Right atrium auricular region (tissue), 2 donors: ENCODE measurements around the gene ZNF497. TPM values are rescaled to one million over a fixed set of nuclear protein-coding genes. Genes with fewer than 3 reads are reported as not detected.
"Not testable (repeated sequence)": the region's sequence is repeated elsewhere in the genome, so short reads cannot be mapped to it uniquely, and the experiment has no call there.

Experiments used
- DNase-seq: peaks from one replicate; pipeline ENCODE4 v3.0.0-alpha.2; 2019; ENCODE audit warnings: low spot score
- H3K27ac ChIP-seq, 2 donors: fragments of 200-600 bp; sonication (generic); 1 replicate in 1 of 2; 2 replicates in 1 of 2; pipeline ENCODE4 v1.5.1; 2016 to 2019
- H3K27me3 ChIP-seq, 2 donors: fragments of 200-600 bp; sonication (generic); one replicate each; pipeline versions ENCODE4 v1.5.1 to v1.6.0; 2017 to 2019
- H3K36me3 ChIP-seq: fragments of 200-600 bp; sonication (generic); one replicate; pipeline ENCODE4 v1.5.1; 2016
- H3K4me1 ChIP-seq, 2 donors: fragments of 200-600 bp; sonication (generic); one replicate each; pipeline versions ENCODE4 v1.5.1 to v1.6.0; 2017 to 2019
- H3K4me3 ChIP-seq, 2 donors: fragments of 200-600 bp; sonication (generic); 1 replicate in 1 of 2; 2 replicates in 1 of 2; pipeline ENCODE4 v1.5.1; 2017 to 2019; ENCODE audit warnings: mild to moderate bottlenecking in 1 of 2, moderate library complexity in 1 of 2
- H3K9me3 ChIP-seq, 2 donors: fragments of 200-600 bp; sonication (generic); one replicate each; pipeline ENCODE4 v1.5.1; 2019
- total RNA-seq, 2 donors: library from RNA; depleted of rRNA; stranded (reverse); fragments of >200 nt; gene quantifications; one replicate each; pipeline ENCODE4 v1.1.0, GENCODE V29; 2016
- TF ChIP-seq, protein P1 (sequence below), 2 donors: fragments of 200-600 bp; sonication (generic); IDR thresholded peaks; one replicate each; pipeline ENCODE4 v1.5.1; 2019; ENCODE audit warnings: antibody characterized with exemption in 2 of 2

The ZNF497 gene
- total RNA-seq, 2 donors from 2014 or later: 0.39 to 0.56 TPM

DNA sequence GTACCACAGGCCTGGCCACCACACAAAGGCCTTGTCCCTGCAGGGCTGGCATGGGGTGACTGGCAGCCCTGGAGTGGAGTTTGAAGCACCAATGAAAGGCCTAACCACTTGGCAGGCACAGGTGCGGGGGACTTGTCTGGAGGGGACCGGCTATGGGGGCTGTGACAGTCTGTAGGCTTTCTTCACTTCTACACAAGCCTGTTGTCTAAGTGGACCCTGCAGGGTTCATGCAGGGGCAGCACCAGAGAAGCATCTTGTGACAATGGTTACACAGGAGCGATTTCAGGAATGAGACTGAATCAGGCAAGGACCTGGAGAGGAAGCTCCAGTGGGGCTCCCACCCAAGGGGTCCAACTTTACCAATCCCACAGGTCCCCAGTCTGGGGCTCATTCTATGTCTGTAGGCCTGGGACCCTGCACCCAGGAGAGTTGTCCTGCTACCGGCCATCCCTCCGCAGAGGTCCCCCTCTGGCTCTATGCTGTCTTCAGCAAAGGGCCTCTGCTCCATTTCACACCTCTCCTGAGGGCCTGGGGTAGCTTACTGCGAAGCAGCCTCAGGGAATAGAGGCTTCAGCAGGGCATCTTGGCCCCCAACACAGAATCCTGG is 20.5 kb upstream of the ZNF497 start:
- no peak overlapping the region for H3K4me3 ChIP-seq
- DNase-seq: no peak
- H3K36me3 ChIP-seq: peaks cover 2% of the 10 kb centered on the region
- TF ChIP-seq, protein P1, sequence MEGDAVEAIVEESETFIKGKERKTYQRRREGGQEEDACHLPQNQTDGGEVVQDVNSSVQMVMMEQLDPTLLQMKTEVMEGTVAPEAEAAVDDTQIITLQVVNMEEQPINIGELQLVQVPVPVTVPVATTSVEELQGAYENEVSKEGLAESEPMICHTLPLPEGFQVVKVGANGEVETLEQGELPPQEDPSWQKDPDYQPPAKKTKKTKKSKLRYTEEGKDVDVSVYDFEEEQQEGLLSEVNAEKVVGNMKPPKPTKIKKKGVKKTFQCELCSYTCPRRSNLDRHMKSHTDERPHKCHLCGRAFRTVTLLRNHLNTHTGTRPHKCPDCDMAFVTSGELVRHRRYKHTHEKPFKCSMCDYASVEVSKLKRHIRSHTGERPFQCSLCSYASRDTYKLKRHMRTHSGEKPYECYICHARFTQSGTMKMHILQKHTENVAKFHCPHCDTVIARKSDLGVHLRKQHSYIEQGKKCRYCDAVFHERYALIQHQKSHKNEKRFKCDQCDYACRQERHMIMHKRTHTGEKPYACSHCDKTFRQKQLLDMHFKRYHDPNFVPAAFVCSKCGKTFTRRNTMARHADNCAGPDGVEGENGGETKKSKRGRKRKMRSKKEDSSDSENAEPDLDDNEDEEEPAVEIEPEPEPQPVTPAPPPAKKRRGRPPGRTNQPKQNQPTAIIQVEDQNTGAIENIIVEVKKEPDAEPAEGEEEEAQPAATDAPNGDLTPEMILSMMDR (IDR thresholded peaks at IDR 0.05): no peak
- no peaks in the 10 kb centered on the region for H3K27me3 ChIP-seq
- H3K27ac ChIP-seq: no peak overlapping the region
- no peaks in the 10 kb centered on the region for H3K9me3 ChIP-seq
- H3K4me1 ChIP-seq: peaks cover 0 to 44% of the 10 kb centered on the region in 2 donors

DNA sequence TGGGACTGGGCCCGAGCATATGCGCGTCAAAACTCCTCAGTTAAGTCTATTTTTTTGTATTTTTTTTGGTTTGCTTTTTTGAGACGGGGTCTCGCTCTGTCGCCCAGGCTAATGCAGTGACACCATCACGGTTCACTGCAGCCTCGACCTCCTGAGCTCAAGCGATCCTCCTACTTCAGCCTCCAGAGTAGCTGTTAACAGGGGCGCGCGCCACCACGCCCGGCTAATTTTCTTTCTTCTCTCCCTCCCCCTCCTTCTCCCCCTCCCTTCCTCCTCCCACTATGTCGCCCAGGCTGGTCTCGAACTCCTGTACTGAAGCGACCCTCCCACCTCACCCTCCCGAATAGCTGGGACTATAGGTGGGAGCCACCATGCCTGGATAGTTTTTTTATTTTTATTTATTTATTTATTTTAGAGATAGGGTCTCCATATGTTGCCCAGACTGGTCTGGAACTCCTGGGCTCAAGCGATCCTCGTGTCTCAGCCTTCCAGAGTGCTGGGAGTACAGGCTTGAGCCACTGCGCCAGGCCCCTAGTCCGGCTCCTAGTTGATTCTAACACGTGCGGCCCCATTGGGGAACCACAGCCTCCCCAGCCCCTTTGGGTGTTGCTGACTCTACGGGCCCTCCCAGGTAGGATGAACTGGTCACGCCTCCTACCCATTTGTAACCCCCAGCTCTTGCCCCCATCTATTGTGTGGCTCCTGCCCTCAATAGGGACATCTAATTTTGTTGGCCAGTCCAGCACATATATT is 19.1 kb upstream of the ZNF497 start:
- TF ChIP-seq, protein P1 (IDR thresholded peaks at IDR 0.05): no peak
- Histone ChIP-seq H3K27me3 (no peaks in the 10 kb centered on the region), H3K9me3 (no peaks in the 10 kb centered on the region), H3K36me3 (no peaks in the 10 kb centered on the region), H3K27ac (peak overlapping the region; percentile 93 to 97), H3K4me1 (peaks cover 0 to 36% of the 10 kb centered on the region in 2 donors), H3K4me3 (peak overlapping the region; percentile 81 to 86)
- no peak for DNase-seq

DNA sequence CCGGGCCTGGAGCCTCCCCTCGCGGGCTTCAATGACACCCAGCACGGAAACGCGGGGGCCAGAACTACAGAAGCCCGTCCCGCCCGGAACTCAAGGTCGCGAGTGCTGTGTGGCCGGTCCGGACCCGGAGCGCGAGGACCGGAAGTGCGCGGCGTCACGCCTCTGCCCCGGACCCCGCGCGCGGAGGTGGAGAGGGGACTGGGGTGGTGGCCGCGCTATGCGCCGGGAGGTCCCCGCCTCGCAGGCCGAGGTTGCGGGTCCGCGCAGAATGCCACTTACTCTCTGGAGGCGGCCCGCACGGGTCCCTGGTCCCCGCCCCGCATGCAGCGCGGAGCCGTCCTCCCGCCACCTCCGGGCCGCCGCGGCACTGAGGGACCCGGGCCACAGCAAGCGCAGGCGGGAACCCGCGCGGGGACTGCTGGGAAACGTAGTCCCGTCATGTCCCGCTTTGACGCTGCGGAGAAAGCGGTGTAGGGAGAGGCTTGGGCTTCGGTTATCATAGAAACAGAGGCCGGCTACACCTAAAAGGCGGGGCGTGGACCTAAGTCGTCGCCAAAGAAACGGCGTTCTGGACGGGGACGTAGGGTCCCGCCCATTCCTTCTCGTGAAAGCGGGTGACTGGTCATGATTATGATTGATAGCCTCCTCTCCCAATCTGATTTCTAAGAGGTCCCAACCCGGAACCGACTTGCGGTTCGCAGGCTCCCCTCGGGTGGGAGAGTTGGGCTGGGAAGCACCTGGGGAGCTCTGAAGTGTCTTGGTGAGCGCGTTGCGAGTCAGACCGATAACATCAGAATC is 18.3 kb upstream of the ZNF497 start, which contains the start of gene ZNF837:
Gene ZNF837 (minus strand): TSS at position 369 of the 798 bp plus-strand sequence. CDS start 11,698 bp downstream, outside the sequence.
- H3K9me3 ChIP-seq: no peaks in the 10 kb centered on the region
- H3K27me3 ChIP-seq: no peaks in the 10 kb centered on the region
- H3K36me3 ChIP-seq: no peaks in the 10 kb centered on the region
- peak; percentile 99 for DNase-seq
- H3K27ac ChIP-seq: peak within 1 kb of the TSS; percentile 93 to 97
- TF ChIP-seq, protein P1 (IDR thresholded peaks at IDR 0.05): peak in 1 of 2 donors; percentile 14
- peaks cover 0 to 30% of the 10 kb centered on the region in 2 donors for H3K4me1 ChIP-seq
- H3K4me3 ChIP-seq: peak within 1 kb of the TSS; percentile 81 to 86

DNA sequence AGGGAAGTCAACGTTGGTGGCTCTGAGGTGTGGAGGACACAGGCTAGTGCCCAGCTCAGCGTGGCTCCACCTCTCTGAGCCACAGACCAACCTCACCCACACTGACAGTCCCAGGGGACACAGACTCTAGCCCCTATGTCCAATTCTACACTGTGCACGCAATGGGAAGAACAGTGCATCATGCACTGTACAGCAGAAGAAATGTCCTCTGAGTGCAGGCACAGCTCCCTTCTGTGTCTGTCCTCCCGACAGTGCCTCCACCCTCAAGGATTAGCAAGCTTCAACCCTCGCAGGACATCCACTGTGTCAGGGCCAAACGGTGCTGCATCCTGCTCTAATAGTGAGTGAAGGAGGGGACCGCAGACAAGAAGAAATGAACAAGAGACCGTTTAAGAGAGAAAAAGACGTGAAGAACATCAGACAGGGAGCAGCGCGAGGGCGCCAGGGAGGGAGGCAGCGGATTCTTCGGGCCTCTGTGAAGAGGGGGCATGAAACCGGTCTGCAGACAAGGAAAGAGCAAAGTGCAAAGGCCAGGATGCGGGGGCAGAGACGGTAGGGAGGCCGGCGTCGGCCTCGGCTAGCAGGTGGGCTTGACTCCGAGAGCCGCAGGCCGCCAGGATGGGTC is 17.6 kb upstream of the ZNF497 start:
- no peaks in the 10 kb centered on the region for H3K9me3 ChIP-seq
- no peaks in the 10 kb centered on the region for H3K36me3 ChIP-seq
- peak overlapping the region; percentile 81 to 86 for H3K4me3 ChIP-seq
- TF ChIP-seq, protein P1 (IDR thresholded peaks at IDR 0.05): no peak
- no peaks in the 10 kb centered on the region for H3K27me3 ChIP-seq
- peak overlapping the region; percentile 93 to 97 for H3K27ac ChIP-seq
- peaks cover 0 to 24% of the 10 kb centered on the region in 2 donors for H3K4me1 ChIP-seq
- DNase-seq: no peak

DNA sequence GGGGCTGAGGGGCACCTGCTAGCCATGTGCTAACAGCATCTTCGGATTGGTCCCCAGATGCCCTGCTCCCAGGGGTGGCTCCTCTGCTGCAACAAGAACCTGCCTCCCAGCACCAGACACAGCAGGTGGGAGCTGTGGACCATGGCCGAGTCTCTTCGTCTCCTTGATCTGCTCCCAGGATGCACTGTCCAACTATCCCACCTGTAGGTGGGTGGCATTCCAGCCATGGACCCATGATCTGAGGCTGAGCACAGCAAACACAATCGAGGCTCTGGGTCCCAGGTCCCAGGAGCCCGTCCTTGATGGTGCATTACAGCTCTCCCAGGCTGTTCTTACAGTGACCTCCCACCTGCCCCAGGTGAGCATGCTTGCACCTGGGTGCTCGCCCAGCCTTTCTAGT is 16.7 kb upstream of the ZNF497 start:
- Histone ChIP-seq H3K27ac (no peak overlapping the region), H3K4me1 (peaks cover 0 to 24% of the 10 kb centered on the region in 2 donors), H3K4me3 (no peak overlapping the region), H3K36me3 (no peaks in the 10 kb centered on the region), H3K9me3 (no peaks in the 10 kb centered on the region), H3K27me3 (no peaks in the 10 kb centered on the region)
- no peak for DNase-seq
- TF ChIP-seq, protein P1 (IDR thresholded peaks at IDR 0.05): no peak

DNA sequence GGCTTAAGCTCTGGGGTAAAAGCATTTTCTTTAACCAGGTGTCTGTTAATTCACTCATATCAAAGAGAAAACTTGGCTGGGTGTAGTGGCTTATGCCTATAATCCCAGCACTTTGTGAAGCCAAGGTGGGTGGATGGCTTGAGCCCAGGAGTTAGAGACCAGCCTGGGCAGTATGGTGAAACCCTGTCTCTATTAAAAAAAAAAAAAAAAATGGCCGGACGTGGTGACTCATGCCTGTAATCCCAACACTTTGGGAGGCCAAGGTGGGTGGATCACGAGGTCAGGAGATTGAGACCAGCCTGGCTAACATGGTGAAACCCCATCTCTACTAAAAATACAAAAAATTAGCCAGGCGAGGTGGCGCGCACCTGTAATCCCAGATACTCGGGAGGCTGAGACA is 14.2 kb upstream of the ZNF497 start:
- peaks cover 0 to 17% of the 10 kb centered on the region in 2 donors for H3K4me1 ChIP-seq
- not testable (repeated sequence) for H3K36me3 ChIP-seq, H3K9me3 ChIP-seq, H3K4me3 ChIP-seq, H3K27ac ChIP-seq, DNase-seq, H3K27me3 ChIP-seq
